22Rv1 (cell line): Measurements from ENCODE around the gene ADH4.

Experiments used
- CTCF ChIP-seq: fragments of 450-650 bp; IDR thresholded peaks from 2 replicates; pipeline ENCODE4 v1.5.1; 2017; ENCODE audit warnings: mild to moderate bottlenecking
- ZFX ChIP-seq: fragments of 450-650 bp; IDR thresholded peaks from 2 replicates; pipeline ENCODE4 v1.6.1; 2017; ENCODE audit warnings: antibody characterized with exemption, borderline replicate concordance

DNA sequence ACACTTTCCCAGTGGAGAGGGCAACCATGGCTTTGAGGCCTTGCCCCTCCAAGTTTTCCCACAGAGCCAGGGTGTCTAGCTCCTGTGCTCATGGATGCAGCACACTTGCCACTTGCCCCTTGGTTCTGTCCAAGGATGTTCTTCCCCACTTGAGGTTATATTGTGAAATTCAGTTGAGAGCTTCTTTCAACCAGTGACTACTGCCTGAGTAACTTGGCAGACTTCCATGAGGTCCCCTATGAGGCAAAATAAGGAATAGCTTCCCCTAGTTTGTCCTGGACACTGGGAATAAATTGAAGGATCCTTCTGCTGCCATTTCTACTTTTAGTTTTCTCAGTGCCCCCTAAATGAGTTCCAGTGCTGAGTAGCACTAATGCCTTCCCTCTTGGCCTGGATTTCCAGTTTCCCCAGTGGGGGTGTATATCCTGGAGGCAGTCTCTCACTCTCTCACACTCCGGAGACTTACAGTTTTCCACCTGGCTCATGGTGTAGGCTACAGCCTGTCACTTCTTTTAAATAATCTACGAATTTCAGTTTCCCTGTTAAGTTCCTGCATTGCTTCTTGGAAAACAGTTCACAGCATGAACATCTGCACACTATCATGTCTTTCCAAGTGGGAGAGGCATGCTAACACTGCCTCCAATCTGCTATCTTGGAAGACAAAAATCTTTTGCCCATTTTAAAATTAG, 36.4 kb upstream of the ADH4 start:
- TF ChIP-seq CTCF (no peak), ZFX (no peak)
